ENCODE measurements around the gene SOX1. TPM values are rescaled to one million over a fixed set of nuclear protein-coding genes. Genes with fewer than 3 reads are reported as not detected.

The SOX1 gene
- total RNA-seq, 1 donor from 2014 or later: not detected

DNA sequence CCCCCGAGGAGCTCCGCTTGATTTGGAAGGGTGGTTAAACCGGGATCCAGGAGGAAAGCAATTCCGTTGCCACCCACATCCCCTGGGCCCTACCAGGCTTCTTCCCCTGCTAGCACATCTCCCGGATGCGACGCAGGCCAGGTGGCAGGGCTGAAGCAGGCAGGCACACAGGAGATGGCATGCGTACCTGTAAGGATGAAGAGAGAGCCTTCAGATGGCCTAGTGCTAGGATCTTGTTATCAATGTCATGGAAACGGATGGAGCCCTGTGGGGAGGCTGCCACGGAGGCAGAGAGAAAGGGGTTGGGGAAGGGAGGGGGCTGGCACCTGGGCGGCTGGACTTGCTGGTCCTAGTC lies 8.5 kb upstream of the SOX1 start:
- Histone ChIP-seq H3K27ac (replicated peaks) (no peak overlapping the region), H3K4me1 (peaks cover 49% of the 10 kb centered on the region), H3K9me3 (replicated peaks) (no peaks in the 10 kb centered on the region), H3K4me3 (no peak overlapping the region), H3K27me3 (ENCODE audit: low read depth) (peaks cover 100% of the 10 kb centered on the region), H3K36me3 (no peaks in the 10 kb centered on the region)
- intact Hi-C loops (cut with micrococcal nuclease): no loop called here
- DNase-seq: no peak
- TF ChIP-seq, protein P1, sequence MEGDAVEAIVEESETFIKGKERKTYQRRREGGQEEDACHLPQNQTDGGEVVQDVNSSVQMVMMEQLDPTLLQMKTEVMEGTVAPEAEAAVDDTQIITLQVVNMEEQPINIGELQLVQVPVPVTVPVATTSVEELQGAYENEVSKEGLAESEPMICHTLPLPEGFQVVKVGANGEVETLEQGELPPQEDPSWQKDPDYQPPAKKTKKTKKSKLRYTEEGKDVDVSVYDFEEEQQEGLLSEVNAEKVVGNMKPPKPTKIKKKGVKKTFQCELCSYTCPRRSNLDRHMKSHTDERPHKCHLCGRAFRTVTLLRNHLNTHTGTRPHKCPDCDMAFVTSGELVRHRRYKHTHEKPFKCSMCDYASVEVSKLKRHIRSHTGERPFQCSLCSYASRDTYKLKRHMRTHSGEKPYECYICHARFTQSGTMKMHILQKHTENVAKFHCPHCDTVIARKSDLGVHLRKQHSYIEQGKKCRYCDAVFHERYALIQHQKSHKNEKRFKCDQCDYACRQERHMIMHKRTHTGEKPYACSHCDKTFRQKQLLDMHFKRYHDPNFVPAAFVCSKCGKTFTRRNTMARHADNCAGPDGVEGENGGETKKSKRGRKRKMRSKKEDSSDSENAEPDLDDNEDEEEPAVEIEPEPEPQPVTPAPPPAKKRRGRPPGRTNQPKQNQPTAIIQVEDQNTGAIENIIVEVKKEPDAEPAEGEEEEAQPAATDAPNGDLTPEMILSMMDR (IDR thresholded peaks at IDR 0.05; ENCODE audit: borderline replicate concordance): no peak

DNA sequence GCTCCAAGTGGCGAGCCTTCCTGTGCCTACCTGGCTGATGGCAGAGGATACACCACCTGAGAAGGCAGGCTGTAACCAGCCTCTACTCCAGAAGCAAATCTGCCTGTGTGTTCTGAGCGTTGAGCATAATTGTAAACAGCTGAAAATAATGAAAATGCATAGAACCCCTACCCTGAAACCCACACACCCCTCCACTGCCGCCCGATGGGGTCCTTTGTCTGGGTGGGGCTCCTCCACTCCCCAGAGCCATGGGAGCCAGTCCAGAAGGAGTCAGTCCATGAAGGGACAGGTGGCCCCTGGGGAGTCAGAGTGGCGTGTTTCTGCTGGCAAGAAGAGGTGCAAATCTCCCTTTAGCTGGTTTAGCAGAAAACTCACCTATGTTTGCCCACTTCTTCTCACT lies 8.0 kb upstream of the SOX1 start:
- Histone ChIP-seq H3K4me1 (peaks cover 45% of the 10 kb centered on the region), H3K9me3 (replicated peaks) (no peaks in the 10 kb centered on the region), H3K27ac (replicated peaks) (no peak overlapping the region), H3K27me3 (ENCODE audit: low read depth) (peaks cover 100% of the 10 kb centered on the region), H3K4me3 (no peak overlapping the region), H3K36me3 (no peaks in the 10 kb centered on the region)
- DNase-seq: no peak
- intact Hi-C loops (cut with micrococcal nuclease): no loop called here
- TF ChIP-seq, protein P1 (IDR thresholded peaks at IDR 0.05; ENCODE audit: borderline replicate concordance): no peak

DNA sequence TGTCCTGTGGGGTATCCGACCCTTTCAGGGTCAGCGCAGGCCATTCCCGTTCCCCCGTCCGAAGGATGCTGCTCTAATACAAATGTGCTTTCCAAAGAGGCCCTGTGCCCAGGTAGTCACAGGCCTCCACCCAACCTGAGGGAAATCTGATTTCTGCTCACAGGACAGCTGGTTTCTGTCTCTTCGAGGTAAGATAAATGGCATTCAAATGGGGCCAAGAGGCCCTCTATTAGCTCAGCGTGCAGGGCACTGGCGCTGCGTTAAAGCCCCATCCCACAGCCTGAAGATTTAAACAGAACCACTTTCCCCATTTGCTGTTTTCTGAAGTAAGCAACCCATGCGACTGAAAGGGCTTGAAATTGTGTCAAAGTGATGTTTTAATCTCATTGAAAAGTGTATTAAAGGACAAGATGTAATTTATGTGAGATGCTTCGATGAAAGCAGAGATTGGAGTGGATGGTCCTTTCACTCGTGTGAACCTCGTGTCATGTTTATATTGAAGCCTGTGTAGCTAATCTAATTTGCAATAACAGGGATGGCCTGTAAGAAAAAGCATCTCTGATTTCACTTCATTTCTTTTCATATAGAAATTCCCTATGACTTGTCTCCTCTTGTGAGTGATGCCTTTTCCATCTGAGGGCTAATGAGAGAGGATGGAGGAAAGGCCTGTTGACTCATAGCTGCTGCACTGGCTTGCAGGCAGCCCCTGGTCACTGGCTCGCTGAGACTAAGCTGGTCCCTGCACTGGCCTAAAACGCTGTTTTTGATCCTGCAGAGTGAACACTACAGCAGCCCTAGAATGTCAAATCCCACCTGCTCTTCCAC lies 7.3 kb upstream of the SOX1 start:
- Histone ChIP-seq H3K4me1 (peaks cover 40% of the 10 kb centered on the region), H3K36me3 (no peaks in the 10 kb centered on the region), H3K27ac (replicated peaks) (no peak overlapping the region), H3K9me3 (replicated peaks) (no peaks in the 10 kb centered on the region), H3K4me3 (no peak overlapping the region), H3K27me3 (ENCODE audit: low read depth) (peaks cover 100% of the 10 kb centered on the region)
- no peak for DNase-seq
- TF ChIP-seq, protein P1 (IDR thresholded peaks at IDR 0.05; ENCODE audit: borderline replicate concordance): no peak
- intact Hi-C loops (cut with micrococcal nuclease): no loop called here

DNA sequence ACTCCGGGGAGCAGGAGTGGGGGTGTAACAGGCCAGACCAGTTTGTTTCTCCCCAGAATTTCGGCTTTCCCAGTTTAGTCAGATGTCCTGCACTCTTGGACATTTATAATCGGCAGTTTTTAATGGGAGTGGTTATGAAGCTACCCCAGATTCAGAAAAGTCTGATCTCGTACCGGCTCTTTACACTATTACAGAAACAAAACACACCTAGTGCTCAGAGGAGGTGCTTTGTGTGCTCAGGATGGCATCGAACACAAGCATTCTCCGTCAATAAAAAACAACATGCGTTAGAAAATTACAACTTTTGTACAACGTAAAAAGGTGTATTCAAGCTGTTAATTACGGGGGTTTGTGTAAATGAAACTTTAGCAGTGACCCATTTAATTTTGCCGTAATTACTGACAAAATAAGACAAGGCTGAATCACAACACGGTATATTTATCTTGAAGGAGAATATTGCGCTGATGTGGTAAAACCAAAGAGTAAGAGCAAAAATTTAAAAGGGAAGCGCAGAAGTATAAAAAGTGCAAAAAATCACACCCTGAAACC lies 6.6 kb upstream of the SOX1 start:
- H3K27me3 ChIP-seq (ENCODE audit: low read depth): peaks cover 100% of the 10 kb centered on the region
- peaks cover 39% of the 10 kb centered on the region for H3K4me1 ChIP-seq
- no peak for DNase-seq
- no peaks in the 10 kb centered on the region for H3K9me3 ChIP-seq (replicated peaks)
- TF ChIP-seq, protein P1 (IDR thresholded peaks at IDR 0.05; ENCODE audit: borderline replicate concordance): no peak
- H3K4me3 ChIP-seq: no peak overlapping the region
- H3K36me3 ChIP-seq: no peaks in the 10 kb centered on the region
- intact Hi-C loops (cut with micrococcal nuclease): no loop called here
- H3K27ac ChIP-seq (replicated peaks): no peak overlapping the region

DNA sequence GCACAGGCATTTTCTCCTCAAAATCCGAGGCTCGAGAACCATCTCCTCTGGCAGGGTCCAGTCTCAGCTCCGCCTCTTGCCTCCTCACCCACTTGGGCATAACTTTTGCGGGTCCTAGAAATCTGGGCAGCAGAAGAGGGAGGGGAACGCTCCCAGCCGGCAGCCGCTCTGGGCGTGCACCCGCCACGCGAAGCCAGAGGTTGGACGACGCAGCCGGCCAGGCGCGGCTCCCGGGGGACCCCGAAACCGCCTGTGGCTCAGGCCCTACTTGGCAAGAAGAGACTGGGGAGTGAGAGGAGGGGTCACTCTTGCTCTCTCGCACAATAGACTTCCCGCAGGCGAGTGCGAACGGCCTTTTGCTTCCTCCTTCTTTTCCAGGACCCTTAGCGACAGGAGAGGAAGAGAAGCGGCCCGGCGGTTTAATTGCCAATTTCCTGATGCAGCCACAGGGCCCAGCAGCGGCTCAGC lies 6.0 kb upstream of the SOX1 start:
- Histone ChIP-seq H3K9me3 (replicated peaks) (no peaks in the 10 kb centered on the region), H3K27ac (replicated peaks) (no peak overlapping the region), H3K4me3 (no peak overlapping the region), H3K4me1 (peaks cover 34% of the 10 kb centered on the region), H3K27me3 (ENCODE audit: low read depth) (peaks cover 100% of the 10 kb centered on the region), H3K36me3 (no peaks in the 10 kb centered on the region)
- TF ChIP-seq, protein P1 (IDR thresholded peaks at IDR 0.05; ENCODE audit: borderline replicate concordance): no peak
- DNase-seq: no peak
- intact Hi-C loops (cut with micrococcal nuclease): no loop called here
